ENCODE measurements around the gene MED27. TPM values are rescaled to one million over a fixed set of nuclear protein-coding genes. Genes with fewer than 3 reads are reported as not detected.

MED27 gene, protein sequence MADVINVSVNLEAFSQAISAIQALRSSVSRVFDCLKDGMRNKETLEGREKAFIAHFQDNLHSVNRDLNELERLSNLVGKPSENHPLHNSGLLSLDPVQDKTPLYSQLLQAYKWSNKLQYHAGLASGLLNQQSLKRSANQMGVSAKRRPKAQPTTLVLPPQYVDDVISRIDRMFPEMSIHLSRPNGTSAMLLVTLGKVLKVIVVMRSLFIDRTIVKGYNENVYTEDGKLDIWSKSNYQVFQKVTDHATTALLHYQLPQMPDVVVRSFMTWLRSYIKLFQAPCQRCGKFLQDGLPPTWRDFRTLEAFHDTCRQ
- 31.3 to 35.8 TPM (median 33.4 TPM) in 5 replicates for total RNA-seq (2022; extraction: Qiagen RNA extraction; ENCODE audit: low read depth)

DNA sequence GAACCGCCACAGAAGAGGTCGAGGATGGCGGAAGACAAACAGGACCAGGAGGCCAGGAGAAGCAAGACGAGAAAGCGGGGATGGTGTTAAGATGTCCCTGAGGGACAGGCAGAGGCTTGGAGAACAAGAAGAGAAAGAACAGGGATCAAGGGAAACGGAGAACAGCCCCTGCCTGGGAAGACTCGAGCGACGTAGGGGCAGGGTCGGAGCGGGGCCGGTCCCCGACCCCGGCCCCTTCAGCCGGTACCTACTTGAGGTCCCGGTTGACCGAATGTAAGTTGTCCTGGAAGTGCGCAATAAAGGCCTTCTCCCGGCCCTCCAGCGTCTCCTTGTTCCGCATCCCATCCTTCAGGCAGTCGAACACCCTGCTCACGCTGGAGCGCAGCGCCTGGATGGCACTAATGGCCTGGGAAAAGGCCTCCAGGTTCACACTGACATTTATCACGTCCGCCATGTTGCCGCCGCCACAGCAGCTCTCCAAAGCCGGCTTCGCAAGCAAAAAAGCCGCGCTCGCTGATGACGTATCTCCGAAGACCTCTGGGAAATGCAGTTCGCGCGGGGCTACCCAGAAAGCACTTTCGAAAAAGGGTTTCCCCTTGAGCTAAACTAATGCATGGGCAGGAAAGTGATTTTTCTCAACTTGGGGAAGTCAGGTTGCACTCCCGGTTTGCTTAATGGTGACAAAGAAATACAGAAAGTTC is at the start of gene MED27:
TSS of gene MED27 (minus strand) at position 477 of the 701 bp plus-strand sequence. CDS start at position 454, 23 bp downstream.

Other genes with a start within 250 kb of the MED27 start
- 1.8 to 5.9 TPM (median 2.8 TPM) in 5 replicates for gene NTNG2, start 82.2 kb upstream of the MED27 start, total RNA-seq (2022; extraction: Qiagen RNA extraction; ENCODE audit: low read depth)

Measured in A549 treated with CpdA at 1 μM for 4 hours (cell line).